HL-60 (cell line): ENCODE data around the gene FMOD.

Source experiments
- DNase-seq, 2 experiments: peaks; one replicate each; pipeline ENCODE4 v3.0.0-alpha.2; 2010 to 2020; ENCODE audit warnings: low read depth in 1 of 2, low spot score in 1 of 2
- H3K27ac ChIP-seq: fragments of 250-450 bp; sonication (Bioruptor Pico); replicated peaks from 2 replicates; pipeline ENCODE4 v1.5.1; 2020; ENCODE audit warnings: mild to moderate bottlenecking, moderate library complexity
- H3K27me3 ChIP-seq: fragments of 250-450 bp; sonication (Bioruptor Pico); 2 replicates; pipeline ENCODE4 v1.5.1; 2021; ENCODE audit warnings: mild to moderate bottlenecking, moderate library complexity; ENCODE audit not compliant: insufficient read depth, poor library complexity, severe bottlenecking
- H3K4me3 ChIP-seq: replicated peaks from 2 replicates; pipeline ENCODE4 v1.5.1; 2011; ENCODE audit warnings: mild to moderate bottlenecking, control low read depth, low read length; ENCODE audit not compliant: insufficient read depth
- CTCF ChIP-seq: IDR thresholded peaks from one replicate; pipeline ENCODE4 v1.5.1; 2011; ENCODE audit warnings: low read length, control low read depth, inconsistent platforms; ENCODE audit not compliant: insufficient read depth
- GABPA ChIP-seq: IDR thresholded peaks from 2 replicates; pipeline ENCODE4 v1.6.1; 2012; ENCODE audit warnings: low read depth
- POLR2AphosphoS5 ChIP-seq: IDR thresholded peaks from 2 replicates; pipeline ENCODE4 v1.6.1; 2012; ENCODE audit warnings: low read depth
- REST ChIP-seq: IDR thresholded peaks from 2 replicates; pipeline ENCODE4 v1.6.1; 2012; ENCODE audit warnings: low read depth; ENCODE audit not compliant: insufficient replicate concordance
- SPI1 ChIP-seq: IDR thresholded peaks from 2 replicates; pipeline ENCODE4 v1.6.1; 2012; ENCODE audit warnings: low read depth, mild to moderate bottlenecking, borderline replicate concordance

FMOD gene

GRCh38 chr1:203378556-203379245 lies 27.8 kb upstream of the FMOD start:
- no peak for TF ChIP-seq REST
- TF ChIP-seq CTCF = no peak
- TF ChIP-seq POLR2AphosphoS5 = no peak
- TF ChIP-seq GABPA = no peak
- H3K27me3 ChIP-seq = peaks cover 3% of the 10 kb centered on the region
- H3K27ac ChIP-seq = no peak overlapping the region
- no peak overlapping the region for H3K4me3 ChIP-seq
- DNase-seq = no peak

- Histone ChIP-seq H3K27me3 (peaks cover 6% of the 10 kb centered on the region), H3K4me3 (no peak overlapping the region), H3K27ac (no peak overlapping the region)
- TF ChIP-seq POLR2AphosphoS5 (no peak), CTCF (no peak)
- DNase-seq = no peak
These were observed 23.1 kb upstream of the FMOD start for GRCh38 chr1:203373991-203374390.

GRCh38 chr1:203373002-203373401 lies 22.1 kb upstream of the FMOD start:
- DNase-seq = no peak
- no peak overlapping the region for H3K27ac ChIP-seq
- H3K4me3 ChIP-seq = no peak overlapping the region
- H3K27me3 ChIP-seq = peaks cover 6% of the 10 kb centered on the region
- no peak for TF ChIP-seq POLR2AphosphoS5
- TF ChIP-seq REST = no peak
- TF ChIP-seq CTCF = no peak

- Histone ChIP-seq H3K4me3 (no peak overlapping the region), H3K27ac (no peak overlapping the region)
These were observed 20.4 kb upstream of the FMOD start for GRCh38 chr1:203371288-203371687.

More at GRCh38 chr1:203371288-203371687, 20.4 kb upstream of the FMOD start:
- no peak for TF ChIP-seq GABPA
- TF ChIP-seq SPI1 = no peak
- TF ChIP-seq CTCF = no peak
- no peak for TF ChIP-seq POLR2AphosphoS5
- TF ChIP-seq REST = no peak
- peaks cover 6% of the 10 kb centered on the region for H3K27me3 ChIP-seq
- no peak for DNase-seq
